ENCODE data around the gene SPTBN1.

SPTBN1 gene

GRCh38 chr2:54557601-54558187, 101.6 kb downstream of the SPTBN1 start:
- DNase-seq: peak; percentile 82

DNA sequence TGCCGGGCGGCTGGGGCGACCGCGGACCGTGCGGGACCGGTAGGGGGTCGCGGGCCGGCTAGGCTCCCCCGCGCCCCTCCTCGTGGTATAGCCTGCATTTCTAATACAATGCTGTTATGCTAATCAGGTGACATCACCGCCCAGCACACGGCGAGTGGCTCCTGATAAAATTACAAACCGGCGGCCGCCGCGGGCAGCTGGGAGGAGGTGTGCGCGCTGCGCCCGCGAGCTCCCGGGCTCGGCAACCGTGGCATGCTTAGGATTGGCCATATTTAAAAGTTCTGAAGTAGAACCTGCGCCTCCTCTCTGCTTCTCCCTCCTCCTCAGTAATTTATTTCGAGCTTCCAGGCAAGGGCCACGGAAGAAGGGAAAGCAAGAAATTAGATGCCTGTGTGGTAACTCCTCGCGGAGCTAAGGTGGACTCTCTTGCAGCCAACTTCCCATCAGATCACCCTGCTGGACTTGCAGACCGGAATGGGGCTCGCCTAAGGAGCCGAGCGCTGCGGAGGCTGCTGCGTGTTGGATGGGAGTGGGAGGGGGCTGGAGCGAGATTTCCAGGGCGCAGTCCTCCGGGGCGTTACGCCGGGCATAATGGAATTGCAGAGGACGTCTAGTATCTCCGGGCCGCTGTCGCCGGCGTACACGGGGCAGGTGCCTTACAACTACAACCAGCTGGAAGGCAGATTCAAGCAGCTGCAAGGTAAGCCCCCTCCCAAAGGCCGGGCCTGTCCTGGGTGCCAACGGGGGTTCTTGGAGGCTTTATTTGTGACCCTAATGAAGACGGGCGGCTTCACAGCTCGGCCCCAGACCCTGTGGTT, 102.3 kb downstream of the SPTBN1 start:
- peak; percentile 79 for DNase-seq

DNA sequence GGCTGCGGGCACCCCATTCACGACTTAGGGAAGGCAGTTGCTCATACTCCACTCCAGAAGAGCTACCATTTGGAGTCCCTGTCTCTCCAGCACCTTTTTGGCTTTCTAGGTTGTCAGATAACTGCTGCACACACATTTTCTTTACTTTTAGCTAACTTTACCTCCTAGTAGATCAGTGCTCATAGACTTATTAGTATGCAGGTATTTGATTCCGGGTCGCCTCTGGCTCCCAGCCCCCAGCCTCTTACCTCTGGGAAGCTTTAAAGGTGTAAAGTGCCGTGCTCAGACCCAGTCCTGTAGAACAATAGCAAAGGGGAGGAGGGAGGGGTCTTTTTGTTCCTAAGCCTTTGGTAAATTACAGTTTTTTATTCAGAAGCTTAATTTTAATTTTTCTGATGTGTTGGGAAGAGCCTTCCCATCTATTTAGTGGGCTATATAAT, 102.9 kb downstream of the SPTBN1 start:
- no peak for DNase-seq

GRCh38 chr2:54559593-54560145, 103.5 kb downstream of the SPTBN1 start:
- DNase-seq: no peak

DNA sequence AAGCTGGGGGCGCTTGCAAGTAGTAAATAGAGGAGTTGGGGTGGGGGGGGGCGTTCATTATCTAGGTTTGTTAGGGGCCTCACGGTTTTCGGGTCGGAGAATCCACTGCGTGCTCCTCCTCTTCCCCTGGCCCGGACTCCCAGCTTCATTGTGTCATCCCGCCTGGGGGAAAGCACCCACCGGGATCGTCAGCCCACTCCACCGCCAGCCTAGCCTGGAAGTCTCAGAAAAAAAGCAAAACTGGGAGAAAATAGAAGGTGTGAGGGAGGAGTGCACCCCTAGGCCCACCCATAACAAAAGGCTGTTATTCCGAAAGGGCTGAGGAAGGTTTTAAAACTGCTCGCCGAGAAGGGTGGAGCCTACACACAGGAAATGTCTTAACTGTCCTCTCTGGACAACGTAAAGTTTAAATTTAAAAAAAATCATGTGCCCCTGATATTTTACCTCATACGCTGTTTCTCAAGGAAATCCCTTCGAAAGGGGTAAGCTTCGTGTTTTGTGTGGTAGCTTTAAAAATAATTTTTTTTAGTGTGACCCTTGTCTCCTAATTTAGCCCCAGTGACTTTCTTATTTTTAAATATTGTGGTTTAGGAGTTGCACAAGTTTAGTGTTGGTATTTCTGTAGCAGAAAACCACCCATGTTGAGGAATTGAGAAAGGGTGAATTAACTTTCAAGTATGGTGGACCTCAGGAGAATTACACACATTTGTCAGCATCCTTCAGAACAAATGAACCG, 104.2 kb downstream of the SPTBN1 start:
- DNase-seq: no peak

- DNase-seq: no peak
Measured at GRCh38 chr2:54561010-54561409, 104.9 kb downstream of the SPTBN1 start.

DNA sequence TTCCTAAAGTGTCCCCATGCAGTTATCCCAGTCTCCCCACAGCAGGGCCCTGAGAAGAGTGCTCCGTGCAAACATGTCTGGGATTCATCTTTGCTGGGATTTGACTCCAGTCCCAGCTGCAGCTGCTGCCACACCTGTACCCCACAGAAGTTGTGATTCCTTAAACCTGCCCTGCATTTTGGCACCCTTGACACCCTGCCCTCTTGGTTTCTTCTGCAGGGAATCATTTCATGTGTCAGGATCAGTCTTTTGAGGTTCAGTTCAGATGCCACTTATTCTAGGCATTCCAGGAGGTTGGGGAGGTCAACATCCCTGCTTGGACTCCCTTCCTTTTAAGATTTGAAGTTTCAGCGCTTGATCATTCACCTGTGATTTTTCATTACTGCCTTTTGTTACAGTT, 108.3 kb downstream of the SPTBN1 start:
- no peak for DNase-seq

- DNase-seq: no peak
Measured at GRCh38 chr2:54565551-54565950, 109.4 kb downstream of the SPTBN1 start.

DNA sequence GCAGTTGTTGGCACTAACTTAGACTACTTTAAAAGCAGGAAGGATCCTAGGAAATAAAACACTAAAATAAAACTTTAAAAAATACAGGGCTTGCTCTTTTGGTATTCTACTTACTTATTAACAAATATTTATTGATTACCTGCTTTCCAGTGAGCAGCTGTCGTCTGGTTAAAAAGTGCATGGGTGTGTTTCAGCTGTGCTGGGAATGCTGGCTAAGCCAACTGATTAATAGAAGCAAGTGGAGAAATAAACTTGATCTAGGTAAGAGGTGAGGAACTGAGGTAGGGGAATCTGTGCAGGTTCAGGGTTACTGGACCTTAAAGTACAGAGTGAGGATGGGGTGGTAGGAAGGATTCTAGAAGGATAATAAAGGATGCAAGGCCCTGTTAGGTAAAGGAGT, 110.8 kb downstream of the SPTBN1 start:
- no peak for DNase-seq

GRCh38 chr2:54568876-54569321, 112.8 kb downstream of the SPTBN1 start:
- no peak for DNase-seq

DNA sequence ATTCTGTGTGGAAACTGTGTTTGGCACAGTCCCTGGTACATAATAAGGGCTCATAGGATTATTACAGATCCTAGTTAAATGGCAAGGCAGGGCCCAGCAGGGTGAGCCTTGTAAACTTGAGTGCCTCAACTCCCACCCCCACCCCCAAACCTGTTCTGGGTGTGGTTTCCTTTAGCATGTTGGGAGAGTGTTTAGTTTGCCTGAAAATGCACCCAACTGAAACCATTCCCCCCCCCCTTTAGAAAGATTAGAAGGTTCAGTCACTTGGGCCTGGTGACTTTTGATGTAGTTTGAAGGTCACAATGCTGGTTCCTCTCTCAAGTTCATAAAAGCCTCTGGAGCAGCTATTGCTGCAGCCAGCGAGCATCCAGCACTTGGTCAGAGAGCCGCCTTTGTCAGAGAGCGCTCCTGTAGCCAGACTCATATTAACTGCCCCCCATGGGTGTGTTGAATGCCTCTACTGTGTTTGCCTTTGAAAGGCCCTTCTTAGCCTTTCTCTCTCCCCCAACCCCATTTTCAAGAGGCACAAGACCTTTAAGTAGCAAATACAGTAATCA, 113.7 kb downstream of the SPTBN1 start:
- DNase-seq: no peak

DNA sequence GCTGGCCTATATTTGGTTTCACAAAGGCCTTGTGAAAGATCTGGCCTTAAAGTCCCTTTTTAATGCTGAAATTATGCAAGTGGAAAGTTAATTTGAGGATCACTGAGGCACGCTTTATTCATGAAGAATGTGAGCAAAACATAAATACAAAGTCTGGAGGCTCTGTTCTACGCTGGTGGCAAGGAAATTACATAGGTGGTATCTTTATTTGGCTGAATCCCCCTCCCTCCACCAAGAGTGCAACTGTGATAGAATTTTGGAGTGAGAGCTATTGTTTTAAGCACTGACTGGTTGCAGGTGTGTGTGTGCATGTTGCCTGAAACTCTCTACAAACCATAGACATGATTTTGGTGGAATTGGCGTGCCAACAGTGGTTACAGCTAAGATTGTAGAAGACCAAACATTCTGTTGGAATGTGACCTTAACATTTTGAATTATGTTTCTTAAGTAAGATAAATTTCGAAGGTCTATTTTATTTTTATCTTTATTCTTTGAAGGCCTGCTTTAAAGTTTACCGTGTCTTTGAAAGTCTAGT, 114.3 kb downstream of the SPTBN1 start:
- no peak for DNase-seq

DNA sequence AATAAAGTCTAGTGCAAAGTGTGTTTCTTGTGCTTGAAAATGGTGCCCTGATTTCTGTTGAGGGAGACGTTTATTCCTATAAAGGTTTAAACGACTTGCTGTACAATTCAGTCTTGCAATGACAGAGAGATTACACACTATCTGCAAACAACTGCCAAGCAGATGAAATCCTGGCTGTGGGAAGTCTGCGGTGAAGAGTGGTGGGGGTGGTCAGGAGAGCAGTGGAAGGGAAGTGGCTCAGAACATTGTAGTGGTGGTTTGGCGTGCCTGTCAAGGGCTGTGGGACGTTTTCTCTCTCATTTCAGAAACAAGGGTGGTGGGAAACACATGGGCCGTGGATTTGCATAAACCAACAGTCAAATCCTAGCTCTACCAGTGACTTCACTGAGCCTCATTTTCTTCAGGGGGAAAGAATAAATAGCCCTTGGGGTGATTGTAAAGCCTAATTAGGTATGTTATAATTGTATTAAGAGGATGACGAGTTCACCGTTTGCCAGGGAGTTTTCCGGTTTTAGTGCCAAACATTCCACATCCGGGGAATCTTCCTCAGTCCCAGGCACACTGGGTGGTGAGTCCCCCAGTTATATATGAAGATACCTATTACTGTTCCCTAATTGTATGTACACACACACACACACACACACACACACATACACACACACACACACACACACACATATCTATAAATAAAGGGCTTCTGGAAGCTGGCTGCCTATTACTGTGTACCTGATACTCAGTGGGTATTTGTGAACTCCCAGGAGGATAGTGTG, 115.0 kb downstream of the SPTBN1 start:
- no peak for DNase-seq

- no peak for DNase-seq
Measured at GRCh38 chr2:54572262-54572635, 116.1 kb downstream of the SPTBN1 start.

- DNase-seq: no peak
Measured at GRCh38 chr2:54572636-54573536, 116.8 kb downstream of the SPTBN1 start.

DNA sequence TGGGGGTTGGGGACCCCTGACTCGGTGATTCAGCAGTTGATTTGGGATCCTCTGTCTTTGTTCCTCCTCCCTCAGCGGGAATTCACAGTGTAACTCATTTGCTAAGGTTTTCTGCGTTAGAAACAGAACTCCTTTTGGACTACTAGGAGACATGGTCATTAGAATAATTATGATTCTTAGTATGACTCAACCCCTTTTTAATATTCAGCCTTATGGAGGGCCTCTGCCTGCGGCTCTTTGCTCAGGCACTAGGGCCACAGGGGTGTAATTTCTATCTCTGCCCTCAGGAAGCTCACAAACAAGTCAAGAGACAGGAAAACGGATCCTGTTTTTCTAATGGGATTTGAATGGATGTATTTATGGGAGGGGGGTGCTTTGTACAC, 117.4 kb downstream of the SPTBN1 start:
- no peak for DNase-seq

DNA sequence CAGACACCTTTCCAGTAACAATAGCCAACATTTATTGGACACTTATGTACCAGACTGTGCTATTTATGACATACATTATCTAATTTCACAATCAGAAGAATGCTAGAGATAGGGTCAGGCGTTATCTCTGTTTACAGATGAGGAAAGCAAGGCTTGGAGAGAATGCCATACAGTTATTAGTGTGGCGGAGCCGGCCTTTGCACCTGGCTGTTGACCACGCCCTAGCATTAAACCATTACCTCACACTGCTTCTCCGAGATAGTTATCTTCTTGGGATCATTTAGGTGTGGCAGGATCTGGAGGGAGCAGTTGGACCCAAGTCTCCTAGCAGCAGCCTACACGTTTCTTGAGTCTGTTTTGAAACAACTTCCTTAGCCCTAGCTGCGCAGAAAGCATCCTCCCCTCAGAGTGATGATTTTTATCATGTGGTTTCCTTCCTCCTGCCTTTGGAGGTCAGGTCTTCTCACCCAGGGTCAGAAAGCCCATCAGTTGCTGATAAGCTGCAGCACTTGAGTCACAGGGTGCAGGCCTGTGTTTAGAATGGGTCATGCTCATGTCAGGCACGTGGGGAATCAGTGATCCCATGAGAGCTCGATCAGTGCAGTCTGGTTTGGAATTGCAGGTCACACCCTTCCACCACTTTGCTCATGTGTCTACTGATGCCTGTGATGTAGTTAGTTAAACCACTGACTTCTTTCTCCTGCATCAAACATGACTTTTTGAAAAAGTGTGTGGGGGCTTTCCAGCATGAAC, 118.2 kb downstream of the SPTBN1 start:
- DNase-seq: no peak

DNA sequence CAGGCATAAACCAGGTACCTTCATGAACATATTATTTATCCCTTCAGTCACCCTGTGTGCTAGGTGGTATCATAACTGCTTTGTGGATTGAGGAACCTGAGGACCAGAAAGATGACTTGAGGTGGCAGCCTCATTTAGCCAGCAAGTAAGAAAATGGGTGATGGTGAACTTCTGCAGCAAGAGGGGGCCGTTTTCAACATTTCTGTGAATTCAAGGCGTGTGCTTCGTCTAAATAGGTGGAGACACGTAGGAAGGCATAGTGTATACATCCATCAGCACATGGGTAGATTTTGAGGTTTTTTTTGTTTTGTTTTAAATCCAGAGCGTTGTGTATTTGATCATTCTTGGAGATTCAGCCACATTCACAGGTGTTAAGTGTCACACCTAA, 118.7 kb downstream of the SPTBN1 start:
- DNase-seq: no peak

- no peak for DNase-seq
Measured at GRCh38 chr2:54575379-54575888, 119.3 kb downstream of the SPTBN1 start.

GRCh38 chr2:54577035-54577434, 120.9 kb downstream of the SPTBN1 start:
- no peak for DNase-seq

Measured in NCI-H510A (cell line).